ENCODE measurements around the gene GSC2. TPM values are rescaled to one million over a fixed set of nuclear protein-coding genes. Genes with fewer than 3 reads are reported as not detected.
"Not testable (repeated sequence)": the region's sequence is repeated elsewhere in the genome, so short reads cannot be mapped to it uniquely, and the experiment has no call there.

GSC2 gene
- total and polyA plus RNA-seq, 4 donors, result not detected

DNA sequence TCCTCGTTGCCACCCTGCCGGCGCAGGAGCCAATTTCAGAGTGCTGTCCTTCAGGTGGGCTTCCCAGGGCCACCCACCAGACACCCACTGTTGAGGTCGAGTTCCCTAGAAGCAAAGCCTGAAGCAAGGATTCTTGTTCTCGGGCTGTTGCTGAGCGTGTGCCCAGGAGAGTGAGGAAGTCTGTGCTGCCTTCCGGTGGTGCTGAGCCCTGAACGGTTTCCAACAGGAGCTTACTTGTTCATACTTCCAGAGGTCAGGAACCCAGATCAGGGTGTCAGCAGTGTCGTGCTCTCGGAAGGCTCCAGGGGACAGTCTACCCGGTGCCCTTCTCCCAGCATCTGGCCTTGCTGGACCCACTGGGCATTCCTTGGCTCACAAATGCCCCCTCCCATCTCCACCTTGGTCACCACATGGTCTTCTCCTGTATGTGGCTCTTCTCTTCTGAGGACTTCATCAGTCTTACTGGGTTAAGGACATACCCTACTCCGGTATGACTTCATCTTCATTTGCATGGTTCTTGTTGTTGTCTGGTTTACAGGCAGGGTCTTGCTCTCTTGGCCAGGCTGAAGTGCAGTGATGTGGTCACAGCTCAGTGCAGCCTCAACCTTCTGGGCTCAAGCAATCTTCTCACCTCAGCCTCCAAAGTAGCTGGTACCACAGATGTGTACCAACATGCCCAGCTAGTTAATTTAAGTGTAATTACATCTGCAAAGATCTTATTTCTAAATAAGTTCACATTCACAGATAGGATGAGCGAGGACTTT is 17.2 kb upstream of the GSC2 start:
- peaks cover 0 to 9% (median 3%) of the 10 kb centered on the region in 4 donors for H3K27me3 ChIP-seq (ENCODE audit: control insufficient read depth in 4 of 4, insufficient read depth in 4 of 4, low read length in 3 of 4)
- no peaks in the 10 kb centered on the region for H3K36me3 ChIP-seq (ENCODE audit: control insufficient read depth in 4 of 4, insufficient read depth in 3 of 4, low read depth in 1 of 4, low read length in 3 of 4)
- H3K4me1 ChIP-seq (ENCODE audit: control insufficient read depth in 4 of 4, insufficient read depth in 4 of 4, low read length in 3 of 4), result peaks cover 9 to 24% (median 12%) of the 10 kb centered on the region in 4 donors
- no peak for DNase-seq (ENCODE audit: low spot score)
- 70% methylated on average over 13 of the region's 13 CpGs for WGBS
- no peaks in the 10 kb centered on the region for H3K9me3 ChIP-seq (ENCODE audit: control insufficient read depth in 4 of 4, low read length in 3 of 4)
- H3K27ac ChIP-seq (ENCODE audit: low read depth in 1 of 2, low read length in 2 of 2), result no peak overlapping the region
- H3K9ac ChIP-seq (ENCODE audit: low read depth in 1 of 2, low read length in 2 of 2), result no peak overlapping the region
- TF ChIP-seq SP1 (IDR thresholded peaks at IDR 0.05) (no peak), EGR1 (IDR thresholded peaks at IDR 0.05; ENCODE audit: low read depth in 2 of 2) (no peak)
- H3K4me3 ChIP-seq (ENCODE audit: low read depth in 1 of 3, low read length in 3 of 3), result no peak overlapping the region

DNA sequence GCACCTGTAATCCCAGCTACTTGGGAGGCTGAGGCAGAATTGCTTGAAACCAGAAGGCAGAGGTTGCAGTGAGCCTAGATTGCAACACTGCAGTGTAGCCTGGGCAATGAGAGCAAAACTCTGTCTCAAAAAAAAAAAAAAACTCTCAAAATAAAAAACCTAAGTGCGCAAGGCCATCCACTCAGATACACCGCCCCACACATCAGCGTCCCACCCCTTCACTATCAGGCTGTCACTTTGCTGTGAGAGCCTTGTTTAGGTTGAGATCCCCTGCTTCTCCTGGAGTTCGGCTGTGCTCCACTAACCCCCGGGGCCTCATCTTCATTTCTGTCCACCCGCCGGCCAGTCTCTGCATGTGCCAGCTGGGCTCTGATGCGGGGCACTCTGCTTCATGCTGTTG is 16.3 kb upstream of the GSC2 start:
- H3K4me3 ChIP-seq (ENCODE audit: low read depth in 1 of 3, low read length in 3 of 3), result no peak overlapping the region
- H3K36me3 ChIP-seq (ENCODE audit: control insufficient read depth in 4 of 4, insufficient read depth in 3 of 4, low read depth in 1 of 4, low read length in 3 of 4), result no peaks in the 10 kb centered on the region
- H3K9ac ChIP-seq (ENCODE audit: low read depth in 1 of 2, low read length in 2 of 2), result no peak overlapping the region
- H3K27me3 ChIP-seq (ENCODE audit: control insufficient read depth in 4 of 4, insufficient read depth in 4 of 4, low read length in 3 of 4), result peaks cover 0 to 9% (median 3%) of the 10 kb centered on the region in 4 donors
- no peak for DNase-seq (ENCODE audit: low spot score)
- H3K4me1 ChIP-seq (ENCODE audit: control insufficient read depth in 4 of 4, insufficient read depth in 4 of 4, low read length in 3 of 4), result peaks cover 6 to 20% (median 8%) of the 10 kb centered on the region in 4 donors
- TF ChIP-seq TAF1 (conservative IDR thresholded peaks at IDR 0.05) (no peak), JUND (IDR thresholded peaks at IDR 0.05) (no peak), YY1 (IDR thresholded peaks at IDR 0.05) (no peak), FOXA1 (IDR thresholded peaks at IDR 0.05) (no peak), ATF3 (IDR thresholded peaks at IDR 0.05) (no peak)
- 78% methylated on average over 8 of the region's 8 CpGs for WGBS
- H3K27ac ChIP-seq (ENCODE audit: low read depth in 1 of 2, low read length in 2 of 2), result no peak overlapping the region
- H3K9me3 ChIP-seq (ENCODE audit: control insufficient read depth in 4 of 4, low read length in 3 of 4), result no peaks in the 10 kb centered on the region

DNA sequence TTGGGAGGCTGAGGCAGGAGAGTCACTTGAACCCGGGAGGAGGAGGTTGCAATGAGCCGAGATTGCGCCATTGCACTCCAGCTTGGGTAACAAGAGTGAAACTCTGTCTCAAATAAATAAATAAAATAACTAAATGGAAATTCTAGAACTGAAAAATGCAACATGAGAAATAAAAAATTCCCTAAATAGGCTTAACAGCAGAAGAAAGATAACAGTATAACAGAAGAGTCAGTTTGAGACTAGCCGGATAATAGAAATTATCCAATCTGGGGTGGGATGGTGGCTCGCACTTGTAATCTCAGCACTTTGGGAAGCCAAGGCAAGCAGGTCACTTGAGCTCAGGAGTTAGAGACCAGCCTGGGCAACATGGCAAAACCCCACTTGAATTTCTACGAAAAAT is 14.3 kb upstream of the GSC2 start:
- 96% methylated on average over 6 of the region's 6 CpGs for WGBS
- TF ChIP-seq JUND (IDR thresholded peaks at IDR 0.05), result no peak
- H3K27me3 ChIP-seq (ENCODE audit: control insufficient read depth in 4 of 4, insufficient read depth in 4 of 4, low read length in 3 of 4), result peaks cover 0 to 9% (median 0%) of the 10 kb centered on the region in 4 donors

GRCh38 chr22:19158649-19159048 is 8.6 kb upstream of the GSC2 start:
- not testable (repeated sequence) for H3K27ac ChIP-seq (ENCODE audit: low read depth in 1 of 2, low read length in 2 of 2); H3K9me3 ChIP-seq (ENCODE audit: control insufficient read depth in 4 of 4, low read length in 3 of 4); H3K4me3 ChIP-seq (ENCODE audit: low read depth in 1 of 3, low read length in 3 of 3); H3K9ac ChIP-seq (ENCODE audit: low read depth in 1 of 2, low read length in 2 of 2); DNase-seq (ENCODE audit: low spot score); H3K4me1 ChIP-seq (ENCODE audit: control insufficient read depth in 4 of 4, insufficient read depth in 4 of 4, low read length in 3 of 4); H3K36me3 ChIP-seq (ENCODE audit: control insufficient read depth in 4 of 4, insufficient read depth in 3 of 4, low read depth in 1 of 4, low read length in 3 of 4); H3K27me3 ChIP-seq (ENCODE audit: control insufficient read depth in 4 of 4, insufficient read depth in 4 of 4, low read length in 3 of 4)
- 75% methylated on average over 11 of the region's 11 CpGs for WGBS

More for the DNA sequence above, 14.3 kb upstream of the GSC2 start:
- Histone ChIP-seq H3K4me1 (ENCODE audit: control insufficient read depth in 4 of 4, insufficient read depth in 4 of 4, low read length in 3 of 4) (peaks cover 0 to 2% (median under 1%) of the 10 kb centered on the region in 4 donors), H3K27ac (ENCODE audit: low read depth in 1 of 2, low read length in 2 of 2) (no peak overlapping the region), H3K36me3 (ENCODE audit: control insufficient read depth in 4 of 4, insufficient read depth in 3 of 4, low read depth in 1 of 4, low read length in 3 of 4) (no peaks in the 10 kb centered on the region), H3K9ac (ENCODE audit: low read depth in 1 of 2, low read length in 2 of 2) (no peak overlapping the region), H3K4me3 (ENCODE audit: low read depth in 1 of 3, low read length in 3 of 3) (no peak overlapping the region), H3K9me3 (ENCODE audit: control insufficient read depth in 4 of 4, low read length in 3 of 4) (no peaks in the 10 kb centered on the region)
- DNase-seq (ENCODE audit: low spot score), result no peak

GRCh38 chr22:19156109-19156508 is 6.0 kb upstream of the GSC2 start:
- H3K27me3 ChIP-seq (ENCODE audit: control insufficient read depth in 4 of 4, insufficient read depth in 4 of 4, low read length in 3 of 4); H3K36me3 ChIP-seq (ENCODE audit: control insufficient read depth in 4 of 4, insufficient read depth in 3 of 4, low read depth in 1 of 4, low read length in 3 of 4); H3K9me3 ChIP-seq (ENCODE audit: control insufficient read depth in 4 of 4, low read length in 3 of 4); H3K4me3 ChIP-seq (ENCODE audit: low read depth in 1 of 3, low read length in 3 of 3); H3K9ac ChIP-seq (ENCODE audit: low read depth in 1 of 2, low read length in 2 of 2); H3K4me1 ChIP-seq (ENCODE audit: control insufficient read depth in 4 of 4, insufficient read depth in 4 of 4, low read length in 3 of 4); H3K27ac ChIP-seq (ENCODE audit: low read depth in 1 of 2, low read length in 2 of 2); DNase-seq (ENCODE audit: low spot score): not testable (repeated sequence)
- WGBS, result 87% methylated on average over 9 of the region's 9 CpGs

Data from liver (tissue), 9 donors.